ENCODE measurements around the gene GLRA3. TPM values are rescaled to one million over a fixed set of nuclear protein-coding genes. Genes with fewer than 3 reads are reported as not detected.

GLRA3 gene
- total and polyA plus RNA-seq, 7 experiments from 2014 or later, result not detected

DNA sequence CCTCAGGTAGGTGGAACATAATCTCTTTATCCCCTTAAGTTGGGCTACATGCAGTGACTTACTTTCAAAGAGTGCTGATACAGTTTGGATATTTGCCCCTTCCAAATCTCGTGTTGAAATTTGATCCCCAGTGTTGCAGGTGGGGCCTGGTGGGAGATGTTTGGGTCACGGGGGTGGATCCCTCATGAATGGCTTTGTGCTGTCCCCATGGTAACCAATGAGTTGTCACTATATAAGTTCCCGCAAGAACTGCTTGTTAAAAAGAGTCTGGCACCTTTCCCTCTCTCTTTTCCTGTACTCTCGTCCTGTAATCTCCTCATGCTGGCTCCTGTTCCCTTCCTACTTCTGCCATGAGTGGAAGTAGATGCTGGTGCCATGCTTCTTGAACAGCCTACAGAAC, 71.3 kb downstream of the GLRA3 start:
- Mint-ChIP-seq H3K9me3 (peaks cover 0 to 5% (median 0%) of the 10 kb centered on the region in 11 donors), H3K27ac (no peak overlapping the region), H3K36me3 (no peaks in the 10 kb centered on the region), H3K4me3 (no peak overlapping the region), H3K4me1 (no peaks in the 10 kb centered on the region), H3K27me3 (no peaks in the 10 kb centered on the region)
- ChIA-PET CTCF (no interaction called here), POLR2A (no interaction called here)
- Histone ChIP-seq H3K36me3 (ENCODE audit: control insufficient read depth in 2 of 3, insufficient read depth in 3 of 3, low read length in 3 of 3) (no peaks in the 10 kb centered on the region), H3K27me3 (ENCODE audit: control insufficient read depth in 2 of 2, insufficient read depth in 2 of 2, low read length in 2 of 2) (no peaks in the 10 kb centered on the region), H3K9me3 (ENCODE audit: control insufficient read depth in 2 of 3, low read length in 3 of 3) (no peaks in the 10 kb centered on the region), H3K4me1 (ENCODE audit: control insufficient read depth in 2 of 2, insufficient read depth in 2 of 2, low read length in 2 of 2) (no peaks in the 10 kb centered on the region), H3K4me3 (ENCODE audit: low read length) (no peak overlapping the region), H3K27ac (ENCODE audit: low read depth, low read length) (no peak overlapping the region)
- ATAC-seq, result no peak
- no peak for DNase-seq
- intact Hi-C loops (cut with micrococcal nuclease), result no loop called here

DNA sequence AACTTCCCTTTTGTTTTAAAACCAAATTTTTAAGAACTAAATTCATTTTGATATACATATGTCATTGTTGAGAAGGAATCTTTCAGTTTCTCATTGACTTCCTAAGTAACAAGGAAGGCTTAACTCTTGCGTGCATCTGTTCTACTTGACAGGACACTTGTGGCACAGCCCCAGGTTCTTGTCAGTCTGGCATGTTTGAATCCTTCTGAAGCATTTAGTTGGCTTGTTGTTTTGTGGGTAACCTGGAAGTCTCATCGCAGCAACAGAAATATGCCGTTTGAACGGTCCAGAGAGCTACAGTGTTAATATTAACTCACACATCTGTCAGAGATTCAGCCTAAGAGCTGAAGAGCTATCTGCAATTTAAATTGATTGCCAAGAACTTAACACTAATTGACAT, 76.0 kb downstream of the GLRA3 start:
- Mint-ChIP-seq H3K27me3 (no peaks in the 10 kb centered on the region), H3K9me3 (peaks cover 0 to 5% (median 0%) of the 10 kb centered on the region in 11 donors), H3K27ac (no peak overlapping the region), H3K4me1 (no peaks in the 10 kb centered on the region), H3K36me3 (no peaks in the 10 kb centered on the region), H3K4me3 (no peak overlapping the region)
- Histone ChIP-seq H3K9me3 (ENCODE audit: control insufficient read depth in 2 of 3, low read length in 3 of 3) (no peaks in the 10 kb centered on the region), H3K27me3 (ENCODE audit: control insufficient read depth in 2 of 2, insufficient read depth in 2 of 2, low read length in 2 of 2) (no peaks in the 10 kb centered on the region), H3K27ac (ENCODE audit: low read depth, low read length) (no peak overlapping the region), H3K4me3 (ENCODE audit: low read length) (no peak overlapping the region), H3K36me3 (ENCODE audit: control insufficient read depth in 2 of 3, insufficient read depth in 3 of 3, low read length in 3 of 3) (no peaks in the 10 kb centered on the region), H3K4me1 (ENCODE audit: control insufficient read depth in 2 of 2, insufficient read depth in 2 of 2, low read length in 2 of 2) (no peaks in the 10 kb centered on the region)
- ChIA-PET POLR2A (no interaction called here), CTCF (no interaction called here)
- DNase-seq (no peak), ATAC-seq (no peak)
- intact Hi-C loops (cut with micrococcal nuclease), result no loop called here

DNA sequence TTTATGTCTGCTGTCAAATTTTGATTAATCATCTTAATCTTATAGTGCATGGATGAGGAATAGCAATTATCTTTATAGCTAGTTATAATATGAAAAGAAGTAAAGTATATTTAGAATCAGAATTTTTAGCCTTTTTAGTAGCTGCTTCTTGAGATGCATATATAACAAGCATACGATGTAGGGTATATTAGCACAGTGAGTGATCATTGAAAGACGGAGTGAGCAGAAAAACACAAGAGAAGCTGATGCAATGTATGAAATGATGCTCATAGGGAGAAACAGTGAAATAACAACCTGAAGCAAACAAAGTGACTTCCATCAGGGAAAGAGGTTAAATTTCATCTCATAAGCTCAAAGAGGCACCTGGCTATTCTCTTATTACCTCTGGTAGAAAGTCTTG, 77.0 kb downstream of the GLRA3 start:
- no peak overlapping the region for H3K27ac ChIP-seq (ENCODE audit: low read depth, low read length)
- Mint-ChIP-seq H3K4me1 (no peaks in the 10 kb centered on the region), H3K36me3 (no peaks in the 10 kb centered on the region), H3K9me3 (peaks cover 0 to 9% (median 0%) of the 10 kb centered on the region in 11 donors), H3K27me3 (no peaks in the 10 kb centered on the region), H3K27ac (no peak overlapping the region), H3K4me3 (no peak overlapping the region)
- H3K4me3 ChIP-seq (ENCODE audit: low read length), result no peak overlapping the region
- CTCF ChIA-PET, result no interaction called here
- H3K9me3 ChIP-seq (ENCODE audit: control insufficient read depth in 2 of 3, low read length in 3 of 3), result no peaks in the 10 kb centered on the region
- no peaks in the 10 kb centered on the region for H3K27me3 ChIP-seq (ENCODE audit: control insufficient read depth in 2 of 2, insufficient read depth in 2 of 2, low read length in 2 of 2)
- no peaks in the 10 kb centered on the region for H3K4me1 ChIP-seq (ENCODE audit: control insufficient read depth in 2 of 2, insufficient read depth in 2 of 2, low read length in 2 of 2)
- POLR2A ChIA-PET, result no interaction called here
- DNase-seq (no peak), ATAC-seq (no peak)
- no peaks in the 10 kb centered on the region for H3K36me3 ChIP-seq (ENCODE audit: control insufficient read depth in 2 of 3, insufficient read depth in 3 of 3, low read length in 3 of 3)
- intact Hi-C loops (cut with micrococcal nuclease), result no loop called here

DNA sequence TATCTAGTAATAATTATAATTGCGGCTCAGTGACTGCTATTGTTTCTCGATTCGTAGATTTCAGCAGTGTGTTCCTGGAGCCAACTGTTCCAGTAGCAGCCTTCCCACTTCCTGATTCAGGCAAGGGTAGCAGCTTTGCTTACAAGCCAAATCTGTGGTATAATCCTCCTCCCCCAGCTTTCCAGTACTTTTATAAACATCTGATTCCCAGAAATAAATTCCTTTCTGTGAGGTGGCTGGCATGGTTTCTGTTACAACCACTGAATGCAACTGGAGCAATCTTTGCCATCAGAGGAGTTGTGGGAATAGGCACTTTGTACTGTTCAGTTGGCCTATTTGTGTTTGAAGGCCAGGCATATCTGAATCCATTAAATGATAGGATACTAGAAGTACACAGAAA, 80.0 kb downstream of the GLRA3 start:
- no peak for ATAC-seq
- H3K27ac Mint-ChIP-seq, result no peak overlapping the region
- ChIA-PET CTCF (no interaction called here), POLR2A (no interaction called here)
- Histone ChIP-seq H3K36me3 (ENCODE audit: control insufficient read depth in 2 of 3, insufficient read depth in 3 of 3, low read length in 3 of 3) (no peaks in the 10 kb centered on the region), H3K9me3 (ENCODE audit: control insufficient read depth in 2 of 3, low read length in 3 of 3) (no peaks in the 10 kb centered on the region), H3K4me3 (ENCODE audit: low read length) (no peak overlapping the region), H3K27ac (ENCODE audit: low read depth, low read length) (no peak overlapping the region), H3K4me1 (ENCODE audit: control insufficient read depth in 2 of 2, insufficient read depth in 2 of 2, low read length in 2 of 2) (no peaks in the 10 kb centered on the region), H3K27me3 (ENCODE audit: control insufficient read depth in 2 of 2, insufficient read depth in 2 of 2, low read length in 2 of 2) (no peaks in the 10 kb centered on the region)
- no peak for DNase-seq
- H3K36me3 Mint-ChIP-seq, result no peaks in the 10 kb centered on the region
- intact Hi-C loops (cut with micrococcal nuclease), result no loop called here
- no peaks in the 10 kb centered on the region for H3K27me3 Mint-ChIP-seq
- peaks cover 0 to 20% (median 5%) of the 10 kb centered on the region in 11 donors for H3K9me3 Mint-ChIP-seq
- H3K4me3 Mint-ChIP-seq, result no peak overlapping the region
- no peaks in the 10 kb centered on the region for H3K4me1 Mint-ChIP-seq

DNA sequence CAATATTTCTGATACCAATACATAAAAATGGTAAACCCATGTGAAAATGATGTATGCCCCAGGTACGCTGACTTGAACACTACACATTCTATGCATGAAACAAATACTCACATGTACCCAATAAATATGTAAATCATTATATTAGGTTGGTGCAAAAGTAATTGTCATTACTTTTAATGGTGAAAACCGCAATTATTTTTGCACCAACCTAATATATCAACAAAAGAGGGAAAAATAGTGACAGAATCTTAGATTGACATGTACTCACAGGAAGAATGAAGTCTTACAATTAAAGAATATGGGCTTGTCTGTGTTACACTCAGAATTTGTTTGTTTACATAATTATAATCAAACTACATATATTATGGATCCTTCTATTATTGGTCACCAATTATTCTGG, 82.3 kb downstream of the GLRA3 start:
- ChIA-PET CTCF (no interaction called here), POLR2A (no interaction called here)

DNA sequence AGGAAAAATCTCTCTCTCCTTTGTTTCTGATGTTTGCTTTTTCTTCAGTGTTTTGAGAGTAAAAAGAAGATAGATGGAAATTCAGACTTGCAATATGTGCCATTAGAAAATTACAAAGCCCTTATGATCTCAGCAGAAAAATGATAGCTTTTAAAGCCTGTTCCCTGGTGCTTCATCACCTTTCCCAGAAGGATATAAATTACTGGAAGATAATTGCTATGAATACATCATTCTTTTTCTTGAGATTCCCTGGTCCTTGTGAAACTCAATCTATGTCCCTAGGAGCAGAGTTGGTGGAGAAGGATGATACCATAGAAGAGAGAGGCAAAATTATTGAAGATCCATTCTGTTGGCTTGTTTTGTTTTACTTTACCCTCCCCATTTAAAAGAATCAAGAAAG, 86.5 kb downstream of the GLRA3 start:
- no peaks in the 10 kb centered on the region for H3K9me3 ChIP-seq (ENCODE audit: control insufficient read depth in 2 of 3, low read length in 3 of 3)
- H3K4me1 ChIP-seq (ENCODE audit: control insufficient read depth in 2 of 2, insufficient read depth in 2 of 2, low read length in 2 of 2), result no peaks in the 10 kb centered on the region
- intact Hi-C loops (cut with micrococcal nuclease), result no loop called here
- H3K27me3 Mint-ChIP-seq, result no peaks in the 10 kb centered on the region
- DNase-seq (no peak), ATAC-seq (no peak)
- H3K36me3 ChIP-seq (ENCODE audit: control insufficient read depth in 2 of 3, insufficient read depth in 3 of 3, low read length in 3 of 3), result no peaks in the 10 kb centered on the region
- no peaks in the 10 kb centered on the region for H3K27me3 ChIP-seq (ENCODE audit: control insufficient read depth in 2 of 2, insufficient read depth in 2 of 2, low read length in 2 of 2)
- POLR2A ChIA-PET, result no interaction called here
- no peak overlapping the region for H3K27ac ChIP-seq (ENCODE audit: low read depth, low read length)
- no peak overlapping the region for H3K4me3 ChIP-seq (ENCODE audit: low read length)
- no peaks in the 10 kb centered on the region for H3K36me3 Mint-ChIP-seq
- CTCF ChIA-PET, result no interaction called here
- no peak overlapping the region for H3K27ac Mint-ChIP-seq
- peaks cover 0 to 20% (median 6%) of the 10 kb centered on the region in 11 donors for H3K9me3 Mint-ChIP-seq
- H3K4me3 Mint-ChIP-seq, result no peak overlapping the region
- no peaks in the 10 kb centered on the region for H3K4me1 Mint-ChIP-seq

More for the DNA sequence above, 82.3 kb downstream of the GLRA3 start:
- no peak for DNase-seq
- Histone ChIP-seq H3K4me1 (ENCODE audit: control insufficient read depth in 2 of 2, insufficient read depth in 2 of 2, low read length in 2 of 2) (no peaks in the 10 kb centered on the region), H3K4me3 (ENCODE audit: low read length) (no peak overlapping the region), H3K27ac (ENCODE audit: low read depth, low read length) (no peak overlapping the region), H3K36me3 (ENCODE audit: control insufficient read depth in 2 of 3, insufficient read depth in 3 of 3, low read length in 3 of 3) (no peaks in the 10 kb centered on the region), H3K27me3 (ENCODE audit: control insufficient read depth in 2 of 2, insufficient read depth in 2 of 2, low read length in 2 of 2) (no peaks in the 10 kb centered on the region), H3K9me3 (ENCODE audit: control insufficient read depth in 2 of 3, low read length in 3 of 3) (no peaks in the 10 kb centered on the region)
- no peak for ATAC-seq
- Mint-ChIP-seq H3K4me1 (no peaks in the 10 kb centered on the region), H3K27me3 (no peaks in the 10 kb centered on the region), H3K27ac (no peak overlapping the region), H3K36me3 (no peaks in the 10 kb centered on the region), H3K9me3 (peaks cover 0 to 20% (median 5%) of the 10 kb centered on the region in 11 donors), H3K4me3 (no peak overlapping the region)
- intact Hi-C loops (cut with micrococcal nuclease), result no loop called here

DNA sequence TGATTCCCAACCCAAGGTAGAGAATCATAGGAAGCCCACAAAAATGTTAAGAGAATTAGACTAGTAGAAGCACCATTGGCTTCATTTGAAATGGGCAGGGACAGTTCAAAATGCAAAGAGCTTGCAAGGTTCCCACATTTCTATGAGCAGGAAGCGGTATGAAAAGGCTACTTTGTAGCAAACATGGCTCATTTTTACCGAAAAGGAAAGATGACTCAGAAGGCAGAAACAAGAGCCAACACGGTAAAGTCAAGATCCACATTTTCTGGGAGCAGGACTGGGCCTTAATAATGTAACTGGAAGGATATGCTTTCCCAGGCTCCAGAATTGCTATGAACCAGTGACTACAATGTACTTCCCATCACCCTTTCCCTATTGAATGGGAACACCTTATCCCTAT, 89.5 kb downstream of the GLRA3 start:
- ATAC-seq (no peak), DNase-seq (no peak)
- CTCF ChIA-PET, result no interaction called here
- Histone ChIP-seq H3K27ac (ENCODE audit: low read depth, low read length) (no peak overlapping the region), H3K4me1 (ENCODE audit: control insufficient read depth in 2 of 2, insufficient read depth in 2 of 2, low read length in 2 of 2) (no peaks in the 10 kb centered on the region), H3K9me3 (ENCODE audit: control insufficient read depth in 2 of 3, low read length in 3 of 3) (no peaks in the 10 kb centered on the region), H3K36me3 (ENCODE audit: control insufficient read depth in 2 of 3, insufficient read depth in 3 of 3, low read length in 3 of 3) (no peaks in the 10 kb centered on the region), H3K4me3 (ENCODE audit: low read length) (no peak overlapping the region), H3K27me3 (ENCODE audit: control insufficient read depth in 2 of 2, insufficient read depth in 2 of 2, low read length in 2 of 2) (no peaks in the 10 kb centered on the region)
- H3K4me3 Mint-ChIP-seq, result no peak overlapping the region
- no peaks in the 10 kb centered on the region for H3K27me3 Mint-ChIP-seq
- no peak overlapping the region for H3K27ac Mint-ChIP-seq
- H3K4me1 Mint-ChIP-seq, result no peaks in the 10 kb centered on the region
- POLR2A ChIA-PET, result no interaction called here
- intact Hi-C loops (cut with micrococcal nuclease), result no loop called here
- H3K9me3 Mint-ChIP-seq, result peaks cover 0 to 11% (median 3%) of the 10 kb centered on the region in 11 donors
- no peaks in the 10 kb centered on the region for H3K36me3 Mint-ChIP-seq
